K562 (cell line): ENCODE data around the gene CHST8. TPM values are rescaled to one million over a fixed set of nuclear protein-coding genes. Genes with fewer than 3 reads are reported as not detected.

ENCODE experiments used
- ATAC-seq: fragments of 200-7000 bp; cut with Tn5 transposase; 3 replicates; pipeline ENCODE4 v1.9.1; 2020; ENCODE audit warnings: moderate library complexity
- BruUV-seq: library from RNA; stranded (reverse); fragments of 400-500 nt; replicated peaks from 2 replicates; lab custom pipeline; 2021; lab: Mats Ljungman, UMichigan
- CTCF ChIA-PET: fragments of 300-600 bp; formaldehyde crosslinking; extraction: SDS; loops from one replicate; lab custom pipeline; 2021; ENCODE audit warnings: low intra/inter-chr PET ratio; lab: Yijun Ruan, JAX
- POLR2A ChIA-PET: fragments of 300-600, 350-650 bp; sonication (Branson Sonifier 250); formaldehyde crosslinking; extraction: SDS; loops from one replicate; lab custom pipeline; 2021; ENCODE audit warnings: antibody characterized with exemption, inconsistent platforms; lab: Yijun Ruan, JAX
- DNase-seq, 4 experiments: peaks; one replicate each; pipeline versions ENCODE4 v3.0.0 to v3.0.0-alpha.2; 2011 to 2018; ENCODE audit warnings: low spot score in 3 of 4, mixed read lengths in 3 of 4; ENCODE audit errors: extremely low read depth in 1 of 4
- FAIRE-seq: peaks from 2 replicates; lab custom pipeline; 2011; peaks lifted over from hg19 to GRCh38; lab: Jason Lieb, UNC
- H2AFZ ChIP-seq: 2 replicates; pipeline ENCODE4 v1.6.0; 2011; ENCODE audit warnings: low read depth, low read length, control low read depth, inconsistent platforms
- H3K27ac ChIP-seq: fragments of 200-600 bp; 3 replicates; pipeline ENCODE4 v1.8.0; 2011; ENCODE audit warnings: low read depth, mild to moderate bottlenecking, control low read depth, inconsistent platforms, low read length, moderate library complexity, mixed read lengths; ENCODE audit errors: extremely low read depth
- H3K27me3 ChIP-seq, 2 experiments: fragments of 300-600 bp in 1 of 2; 2 replicates in 1 of 2; 3 replicates in 1 of 2; pipeline versions ENCODE4 v1.6.0 to v1.8.0; 2011; ENCODE audit warnings: inconsistent platforms in 2 of 2, low read length in 2 of 2, mild to moderate bottlenecking in 1 of 2, mixed read lengths in 1 of 2, moderate library complexity in 1 of 2; ENCODE audit not compliant: control insufficient read depth in 2 of 2, insufficient read depth in 2 of 2
- H3K36me3 ChIP-seq: fragments of 300-600 bp; 3 replicates; pipeline ENCODE4 v1.8.0; 2011; ENCODE audit warnings: mild to moderate bottlenecking, low read length, inconsistent platforms; ENCODE audit not compliant: control insufficient read depth, insufficient read depth
- H3K4me1 ChIP-seq, 2 experiments: fragments of 200-600 bp in 1 of 2; replicated peaks in 1 of 2; 2 replicates in 1 of 2; 3 replicates in 1 of 2; pipeline versions ENCODE4 v1.5.1 to v1.8.0; 2011; ENCODE audit warnings: inconsistent platforms in 2 of 2, low read length in 2 of 2, mild to moderate bottlenecking in 1 of 2, mixed read lengths in 1 of 2, moderate library complexity in 1 of 2; ENCODE audit not compliant: control insufficient read depth in 2 of 2, insufficient read depth in 2 of 2
- H3K4me2 ChIP-seq: 2 replicates; pipeline ENCODE4 v1.6.1; 2011; ENCODE audit warnings: low read length, control low read depth, inconsistent platforms, mixed read lengths; ENCODE audit not compliant: insufficient read depth
- H3K4me3 ChIP-seq: fragments of 200-600 bp; sonication (generic), shearing (Covaris generic); 2 replicates; pipeline ENCODE4 v1.5.1; 2016; ENCODE audit warnings: control low read depth, inconsistent platforms
- H3K79me2 ChIP-seq: fragments of 200-600 bp; 3 replicates; pipeline ENCODE4 v1.8.0; 2011; ENCODE audit warnings: low read length, inconsistent platforms; ENCODE audit not compliant: control insufficient read depth, insufficient read depth
- H3K9ac ChIP-seq, 2 experiments: 2 replicates each; pipeline versions ENCODE4 v1.6.0 to v1.6.1; 2011; ENCODE audit warnings: low read depth in 2 of 2, low read length in 2 of 2, control low read depth in 1 of 2, inconsistent platforms in 1 of 2, mild to moderate bottlenecking in 1 of 2, mixed read lengths in 1 of 2; ENCODE audit not compliant: insufficient read depth in 1 of 2
- H3K9me1 ChIP-seq: one replicate; pipeline ENCODE4 v1.6.0; 2011; ENCODE audit warnings: inconsistent platforms, mild to moderate bottlenecking, low read length, moderate library complexity; ENCODE audit not compliant: control insufficient read depth, insufficient read depth
- H3K9me3 ChIP-seq: replicated peaks from 2 replicates; pipeline ENCODE4 v1.5.1; 2011; ENCODE audit warnings: low read depth, low read length, inconsistent platforms; ENCODE audit not compliant: control insufficient read depth, insufficient read depth
- H4K20me1 ChIP-seq: replicated peaks from 2 replicates; pipeline ENCODE4 v1.6.1; 2011; ENCODE audit warnings: low read length, inconsistent platforms, mixed read lengths; ENCODE audit not compliant: control insufficient read depth, insufficient read depth
- CTBP1 ChIP-seq: fragments of 450-650 bp; IDR thresholded peaks from 2 replicates; pipeline ENCODE4 v1.6.1; 2016; ENCODE audit warnings: borderline replicate concordance
- MTA3 ChIP-seq: fragments of 450-650 bp; formaldehyde crosslinking; IDR thresholded peaks from 2 replicates; pipeline ENCODE4 v1.6.1; 2017; ENCODE audit warnings: mild to moderate bottlenecking, borderline replicate concordance
- NR2C1 ChIP-seq, 2 experiments: fragments of 450-650 bp; IDR thresholded peaks; 2 replicates each; pipeline ENCODE4 v1.6.1; 2017; ENCODE audit warnings: mild to moderate bottlenecking in 2 of 2, antibody characterized with exemption in 1 of 2, inconsistent platforms in 1 of 2, missing compliant biosample characterization in 1 of 2, missing genetic modification characterization in 1 of 2
- NRF1 ChIP-seq, 2 experiments: fragments of 450-650 bp; IDR thresholded peaks in 1 of 2; conservative IDR thresholded peaks in 1 of 2; 2 replicates each; pipeline ENCODE4 v1.6.1; 2014; ENCODE audit warnings: mild to moderate bottlenecking in 2 of 2
- RBBP5 ChIP-seq: fragments of 200-600 bp; sonication (generic); IDR thresholded peaks from 2 replicates; pipeline ENCODE4 v1.6.1; 2012; ENCODE audit warnings: borderline replicate concordance, mild to moderate bottlenecking, low read length, control low read depth, inconsistent platforms; ENCODE audit not compliant: insufficient read depth, poor library complexity, severe bottlenecking
- SAFB2 ChIP-seq: fragments of 200-400 bp; formaldehyde crosslinking; IDR thresholded peaks from 2 replicates; pipeline ENCODE4 v1.6.1; 2018; ENCODE audit warnings: borderline replicate concordance, low read length, low read depth, moderate library complexity; ENCODE audit not compliant: severe bottlenecking
- SRF ChIP-seq, 2 experiments: fragments of 250-450, 450-650 bp in 1 of 2; sonication (Bioruptor Pico) in 1 of 2; sonication (generic) in 1 of 2; formaldehyde crosslinking; IDR thresholded peaks; 2 replicates each; pipeline versions ENCODE4 v1.5.0 to v1.5.1; 2020 to 2022; ENCODE audit warnings: mild to moderate bottlenecking in 1 of 2, missing genetic modification reagents in 1 of 2
- SRSF9 ChIP-seq: fragments of 200-400 bp; formaldehyde crosslinking; IDR thresholded peaks from 2 replicates; pipeline ENCODE4 v1.6.1; 2017; ENCODE audit warnings: low read depth, low read length, borderline replicate concordance
- WGBS: fragments of 100-300 bp; shearing (Covaris generic); methylation state at CpG from one replicate; pipeline ENCODE4 v1.1.6; 2016; ENCODE audit warnings: low coverage, mixed read lengths; ENCODE audit not compliant: insufficient coverage; ENCODE audit errors: missing lambda C conversion rate; 5-methylcytosine and 5-hydroxymethylcytosine counted together
- in situ Hi-C: fragments of 300-500 bp; cut with MboI; formaldehyde crosslinking; loops from 4 replicates; pipeline ENCODE4 v1.15.0; 2018; ENCODE audit warnings: inconsistent platforms, mixed read lengths
- intact Hi-C: fragments of 100-400 bp; cut with micrococcal nuclease; formaldehyde crosslinking; loops from 2 replicates; pipeline ENCODE4 v1.14.2; 2022
- polyA plus RNA-seq, 8 experiments: library from polyadenylated mRNA; depleted of rRNA in 4 of 8; stranded (reverse) in 5 of 8; unstranded in 3 of 8; fragments of >200 nt; fragmentation: Nextera tagmentation in 2 of 8; fragmentation: Illumina TruSeq in 1 of 8; extraction: Ambion mirVana in 2 of 8; extraction: Trizol in 1 of 8; gene quantifications; 2 replicates each; pipeline versions ENCODE4 v1.2.1 to v1.2.3, GENCODE V29; 2011 to 2014; ENCODE audit warnings: inconsistent platforms in 1 of 8, missing spikeins in 1 of 8
- total RNA-seq, 7 experiments: library from RNA; depleted of rRNA in 6 of 7; stranded (reverse); fragments of >200 nt in 6 of 7; fragmentation: Illumina TruSeq in 2 of 7; extraction: Trizol in 2 of 7; gene quantifications; 2 replicates each; pipeline versions ENCODE4 v1.2.1 to v1.2.3, GENCODE V29; 2011 to 2021; ENCODE audit warnings: low replicate concordance in 1 of 7
- TF ChIP-seq, protein P1 (sequence below): fragments of 250-450 bp; sonication (Bioruptor Pico); IDR thresholded peaks from 2 replicates; pipeline ENCODE4 v1.5.0; 2022; ENCODE audit warnings: mild to moderate bottlenecking
- TF ChIP-seq, protein P2 (sequence below): sonication (generic); formaldehyde crosslinking; IDR thresholded peaks from 2 replicates; pipeline ENCODE4 v1.8.0; 2022; ENCODE audit warnings: missing genetic modification reagents, mild to moderate bottlenecking, borderline replicate concordance
- TF ChIP-seq, protein P3 (sequence below), 2 experiments: fragments of 450-650 bp; conservative IDR thresholded peaks; 2 replicates each; pipeline ENCODE4 v1.6.1; 2017; ENCODE audit warnings: mild to moderate bottlenecking in 2 of 2, moderate library complexity in 2 of 2
- TF ChIP-seq, protein P4 (sequence below): sonication (generic); formaldehyde crosslinking; IDR thresholded peaks from 2 replicates; pipeline ENCODE4 v1.8.1; 2022; ENCODE audit warnings: missing genetic modification reagents

The CHST8 gene
- total and polyA plus RNA-seq, 9 of the 15 experiments (the other 6 are each of a cell fraction or from before 2014, with no cell fraction given), result 0.11 TPM; not detected in 8

DNA sequence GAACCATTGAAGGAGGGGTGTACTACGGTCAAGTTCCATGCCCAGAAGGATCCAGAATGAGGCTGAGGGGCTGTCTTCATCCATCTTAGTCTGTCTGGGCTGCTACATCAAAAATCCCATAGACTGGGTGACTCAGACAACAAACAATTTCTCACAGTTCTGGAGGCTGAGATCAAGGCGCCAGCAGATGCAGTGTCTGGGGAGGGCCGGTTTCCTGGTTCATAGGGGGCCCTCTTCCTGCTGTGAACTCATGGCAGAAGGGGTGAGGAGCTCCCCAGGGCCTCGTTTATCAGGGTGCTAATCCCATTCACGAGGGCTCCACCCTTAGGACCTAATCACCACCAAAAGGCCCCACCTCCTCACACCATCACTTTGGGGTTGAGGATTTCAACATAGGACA is 160.2 kb downstream of the CHST8 start (continued):
- TF ChIP-seq, protein P1, sequence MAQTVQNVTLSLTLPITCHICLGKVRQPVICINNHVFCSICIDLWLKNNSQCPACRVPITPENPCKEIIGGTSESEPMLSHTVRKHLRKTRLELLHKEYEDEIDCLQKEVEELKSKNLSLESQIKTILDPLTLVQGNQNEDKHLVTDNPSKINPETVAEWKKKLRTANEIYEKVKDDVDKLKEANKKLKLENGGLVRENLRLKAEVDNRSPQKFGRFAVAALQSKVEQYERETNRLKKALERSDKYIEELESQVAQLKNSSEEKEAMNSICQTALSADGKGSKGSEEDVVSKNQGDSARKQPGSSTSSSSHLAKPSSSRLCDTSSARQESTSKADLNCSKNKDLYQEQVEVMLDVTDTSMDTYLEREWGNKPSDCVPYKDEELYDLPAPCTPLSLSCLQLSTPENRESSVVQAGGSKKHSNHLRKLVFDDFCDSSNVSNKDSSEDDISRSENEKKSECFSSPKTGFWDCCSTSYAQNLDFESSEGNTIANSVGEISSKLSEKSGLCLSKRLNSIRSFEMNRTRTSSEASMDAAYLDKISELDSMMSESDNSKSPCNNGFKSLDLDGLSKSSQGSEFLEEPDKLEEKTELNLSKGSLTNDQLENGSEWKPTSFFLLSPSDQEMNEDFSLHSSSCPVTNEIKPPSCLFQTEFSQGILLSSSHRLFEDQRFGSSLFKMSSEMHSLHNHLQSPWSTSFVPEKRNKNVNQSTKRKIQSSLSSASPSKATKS (CRISPR knock-in tag), result no peak

DNA sequence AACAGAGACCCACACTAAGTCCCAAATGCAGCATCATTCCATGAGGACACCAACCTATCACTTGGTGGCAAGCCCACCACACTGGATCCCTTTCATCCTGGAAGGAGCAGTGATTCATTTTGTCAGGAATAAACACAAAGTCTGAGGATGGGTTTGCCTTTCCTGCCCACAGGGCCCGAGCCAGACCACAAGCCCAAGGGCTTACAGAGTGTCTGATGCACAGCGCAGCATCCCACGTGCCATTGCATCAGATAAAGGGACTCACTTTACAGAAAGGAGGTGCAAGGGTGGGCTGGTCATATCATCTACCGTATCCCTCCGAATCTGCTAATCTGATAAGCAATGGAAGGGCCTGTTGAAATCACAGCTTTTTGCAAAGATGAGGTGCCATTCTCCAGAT is 162.7 kb downstream of the CHST8 start:
- in situ Hi-C loops, result loop anchor here (5.0 kb wide), 2 partner anchors 308 to 923 kb away; no protein-coding TSS in a partner anchor
- ChIA-PET POLR2A (interaction anchor here (0.7 kb wide), 1 partner anchor 340 kb away, joined by 4 read pairs; no protein-coding TSS in a partner anchor), CTCF (no interaction called here)
- Histone ChIP-seq H3K4me1 (peaks cover 0 to 3% of the 10 kb centered on the region in 2 experiments; a peak in 1 of 5 replicates), H3K27me3 (peaks cover 26 to 56% of the 10 kb centered on the region in 2 experiments; a peak in 4 of 5 replicates), H3K9me3 (no peaks in the 10 kb centered on the region), H3K36me3 (no peaks in the 10 kb centered on the region), H3K9ac (no peak overlapping the region), H3K4me2 (no peak overlapping the region), H3K79me2 (no peaks in the 10 kb centered on the region), H3K4me3 (no peak overlapping the region), H4K20me1 (peaks cover 10% of the 10 kb centered on the region), H3K9me1 (no peaks in the 10 kb centered on the region), H3K27ac (no peak overlapping the region), H2AFZ (no peak overlapping the region)
- no TSS peak for BruUV-seq
- intact Hi-C loops, result no loop called here
- DNase-seq (no peak), FAIRE-seq (no peak), ATAC-seq (no peak)
- WGBS, result 3% methylated on average over 5 of the region's 5 CpGs
- TF ChIP-seq SAFB2 (no peak), NRF1 (conservative IDR thresholded peaks at IDR 0.05 in 1 of 2, IDR thresholded peaks at IDR 0.05 in 1 of 2) (no peak), RBBP5 (no peak), MTA3 (no peak), NR2C1 (IDR thresholded peaks at IDR 0.05) (no peak), NR2C1 (tag; IDR thresholded peaks at IDR 0.05) (no peak), CTBP1 (no peak), SRSF9 (no peak), SRF (CRISPR knock-in tag; IDR thresholded peaks at IDR 0.05) (no peak)
- TF ChIP-seq, protein P2, sequence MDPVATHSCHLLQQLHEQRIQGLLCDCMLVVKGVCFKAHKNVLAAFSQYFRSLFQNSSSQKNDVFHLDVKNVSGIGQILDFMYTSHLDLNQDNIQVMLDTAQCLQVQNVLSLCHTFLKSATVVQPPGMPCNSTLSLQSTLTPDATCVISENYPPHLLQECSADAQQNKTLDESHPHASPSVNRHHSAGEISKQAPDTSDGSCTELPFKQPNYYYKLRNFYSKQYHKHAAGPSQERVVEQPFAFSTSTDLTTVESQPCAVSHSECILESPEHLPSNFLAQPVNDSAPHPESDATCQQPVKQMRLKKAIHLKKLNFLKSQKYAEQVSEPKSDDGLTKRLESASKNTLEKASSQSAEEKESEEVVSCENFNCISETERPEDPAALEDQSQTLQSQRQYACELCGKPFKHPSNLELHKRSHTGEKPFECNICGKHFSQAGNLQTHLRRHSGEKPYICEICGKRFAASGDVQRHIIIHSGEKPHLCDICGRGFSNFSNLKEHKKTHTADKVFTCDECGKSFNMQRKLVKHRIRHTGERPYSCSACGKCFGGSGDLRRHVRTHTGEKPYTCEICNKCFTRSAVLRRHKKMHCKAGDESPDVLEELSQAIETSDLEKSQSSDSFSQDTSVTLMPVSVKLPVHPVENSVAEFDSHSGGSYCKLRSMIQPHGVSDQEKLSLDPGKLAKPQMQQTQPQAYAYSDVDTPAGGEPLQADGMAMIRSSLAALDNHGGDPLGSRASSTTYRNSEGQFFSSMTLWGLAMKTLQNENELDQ (CRISPR knock-in tag), result no peak
- TF ChIP-seq, protein P3, sequence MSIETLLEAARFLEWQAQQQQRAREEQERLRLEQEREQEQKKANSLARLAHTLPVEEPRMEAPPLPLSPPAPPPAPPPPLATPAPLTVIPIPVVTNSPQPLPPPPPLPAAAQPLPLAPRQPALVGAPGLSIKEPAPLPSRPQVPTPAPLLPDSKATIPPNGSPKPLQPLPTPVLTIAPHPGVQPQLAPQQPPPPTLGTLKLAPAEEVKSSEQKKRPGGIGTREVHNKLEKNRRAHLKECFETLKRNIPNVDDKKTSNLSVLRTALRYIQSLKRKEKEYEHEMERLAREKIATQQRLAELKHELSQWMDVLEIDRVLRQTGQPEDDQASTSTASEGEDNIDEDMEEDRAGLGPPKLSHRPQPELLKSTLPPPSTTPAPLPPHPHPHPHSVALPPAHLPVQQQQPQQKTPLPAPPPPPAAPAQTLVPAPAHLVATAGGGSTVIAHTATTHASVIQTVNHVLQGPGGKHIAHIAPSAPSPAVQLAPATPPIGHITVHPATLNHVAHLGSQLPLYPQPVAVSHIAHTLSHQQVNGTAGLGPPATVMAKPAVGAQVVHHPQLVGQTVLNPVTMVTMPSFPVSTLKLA (conservative IDR thresholded peaks at IDR 0.05), result no peak
- TF ChIP-seq, protein P4, sequence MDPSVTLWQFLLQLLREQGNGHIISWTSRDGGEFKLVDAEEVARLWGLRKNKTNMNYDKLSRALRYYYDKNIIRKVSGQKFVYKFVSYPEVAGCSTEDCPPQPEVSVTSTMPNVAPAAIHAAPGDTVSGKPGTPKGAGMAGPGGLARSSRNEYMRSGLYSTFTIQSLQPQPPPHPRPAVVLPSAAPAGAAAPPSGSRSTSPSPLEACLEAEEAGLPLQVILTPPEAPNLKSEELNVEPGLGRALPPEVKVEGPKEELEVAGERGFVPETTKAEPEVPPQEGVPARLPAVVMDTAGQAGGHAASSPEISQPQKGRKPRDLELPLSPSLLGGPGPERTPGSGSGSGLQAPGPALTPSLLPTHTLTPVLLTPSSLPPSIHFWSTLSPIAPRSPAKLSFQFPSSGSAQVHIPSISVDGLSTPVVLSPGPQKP (CRISPR knock-in tag), result no peak
